ENCODE results near the gene CEP44. TPM values are rescaled to one million over a fixed set of nuclear protein-coding genes. Genes with fewer than 3 reads are reported as not detected.

The CEP44 gene
- polyA plus RNA-seq, 1 donor (not counting 4 experiments of a cell fraction or from before 2014, with no cell fraction given), result 8.0 TPM

- Histone ChIP-seq H3K27me3 (ENCODE audit: control insufficient read depth, extremely low read depth, insufficient read depth, low read length) (no peaks in the 10 kb centered on the region), H3K4me2 (ENCODE audit: control insufficient read depth, extremely low read depth, insufficient read depth, low read depth, low read length) (no peak overlapping the region), H3K9me1 (ENCODE audit: control insufficient read depth, extremely low read depth, insufficient read depth, low read length) (no peaks in the 10 kb centered on the region), H3K79me2 (ENCODE audit: control insufficient read depth, insufficient read depth, low read length) (no peaks in the 10 kb centered on the region), H4K20me1 (ENCODE audit: control insufficient read depth, extremely low read depth, insufficient read depth, low read length) (no peaks in the 10 kb centered on the region), H3K27ac (ENCODE audit: control insufficient read depth, insufficient read depth, low read length) (no peak overlapping the region), H3K4me3 (ENCODE audit: control insufficient read depth in 2 of 3, extremely low read depth in 1 of 3, insufficient read depth in 2 of 3, low read depth in 1 of 3, low read length in 3 of 3) (no peak overlapping the region), H3K4me1 (ENCODE audit: control insufficient read depth, extremely low read depth, insufficient read depth, low read length) (no peaks in the 10 kb centered on the region), H2AFZ (ENCODE audit: control insufficient read depth, low read length) (no peak overlapping the region), H3K36me3 (ENCODE audit: control insufficient read depth in 2 of 2, extremely low read depth in 1 of 2, insufficient read depth in 2 of 2, low read length in 2 of 2) (no peaks in the 10 kb centered on the region), H3K9me3 (ENCODE audit: control insufficient read depth, low read depth, low read length) (no peaks in the 10 kb centered on the region), H3K9ac (ENCODE audit: control insufficient read depth, extremely low read depth, insufficient read depth, low read length) (no peak overlapping the region)
- TF ChIP-seq CTCF (optimal IDR thresholded peaks at IDR 0.05 in 1 of 3, IDR thresholded peaks at IDR 0.05 in 1 of 3, conservative IDR thresholded peaks at IDR 0.05 in 1 of 3; ENCODE audit: extremely low read depth in 1 of 3, insufficient read depth in 2 of 3, low read length in 3 of 3), result no peak
- TF ChIP-seq EZH2 (IDR thresholded peaks at IDR 0.05; ENCODE audit: low read length), result no peak
- no peak for FAIRE-seq
- dilution Hi-C loops (cut with MboI; ENCODE audit: extremely low pct_ligation_motif_present, low sequenced_read_pairs), result no loop called here
- DNase-seq (ENCODE audit: low read depth, low spot score), result no peak
Observed at GRCh38 chr4:174241162-174241561, 42.5 kb upstream of the CEP44 start.

- dilution Hi-C loops (cut with MboI; ENCODE audit: extremely low pct_ligation_motif_present, low sequenced_read_pairs), result no loop called here
- DNase-seq (ENCODE audit: low read depth, low spot score) (no peak), FAIRE-seq (no peak)
- no peak overlapping the region for H2AFZ ChIP-seq (ENCODE audit: control insufficient read depth, low read length)
- H3K27ac ChIP-seq (ENCODE audit: control insufficient read depth, insufficient read depth, low read length), result no peak overlapping the region
- H3K4me1 ChIP-seq (ENCODE audit: control insufficient read depth, extremely low read depth, insufficient read depth, low read length), result no peaks in the 10 kb centered on the region
- H3K9me3 ChIP-seq (ENCODE audit: control insufficient read depth, low read depth, low read length), result no peaks in the 10 kb centered on the region
- TF ChIP-seq CTCF (optimal IDR thresholded peaks at IDR 0.05 in 1 of 3, IDR thresholded peaks at IDR 0.05 in 1 of 3, conservative IDR thresholded peaks at IDR 0.05 in 1 of 3; ENCODE audit: extremely low read depth in 1 of 3, insufficient read depth in 2 of 3, low read length in 3 of 3) (no peak), EZH2 (IDR thresholded peaks at IDR 0.05; ENCODE audit: low read length) (no peak)
- H3K9me1 ChIP-seq (ENCODE audit: control insufficient read depth, extremely low read depth, insufficient read depth, low read length), result no peaks in the 10 kb centered on the region
- no peaks in the 10 kb centered on the region for H4K20me1 ChIP-seq (ENCODE audit: control insufficient read depth, extremely low read depth, insufficient read depth, low read length)
- no peaks in the 10 kb centered on the region for H3K36me3 ChIP-seq (ENCODE audit: control insufficient read depth in 2 of 2, extremely low read depth in 1 of 2, insufficient read depth in 2 of 2, low read length in 2 of 2)
- H3K79me2 ChIP-seq (ENCODE audit: control insufficient read depth, insufficient read depth, low read length), result no peaks in the 10 kb centered on the region
- H3K4me2 ChIP-seq (ENCODE audit: control insufficient read depth, extremely low read depth, insufficient read depth, low read depth, low read length), result no peak overlapping the region
- H3K4me3 ChIP-seq (ENCODE audit: control insufficient read depth in 2 of 3, extremely low read depth in 1 of 3, insufficient read depth in 2 of 3, low read depth in 1 of 3, low read length in 3 of 3), result no peak overlapping the region
- H3K9ac ChIP-seq (ENCODE audit: control insufficient read depth, extremely low read depth, insufficient read depth, low read length), result no peak overlapping the region
- H3K27me3 ChIP-seq (ENCODE audit: control insufficient read depth, extremely low read depth, insufficient read depth, low read length), result no peaks in the 10 kb centered on the region
Observed at GRCh38 chr4:174244441-174244840, 39.3 kb upstream of the CEP44 start.
